ENCODE data around the gene AAGAB.

Gene AAGAB

GRCh38 chr15:67189326-67190051, 65.0 kb downstream of the AAGAB start:
- Histone ChIP-seq H3K27me3 (ENCODE audit: insufficient read depth, poor library complexity, severe bottlenecking) (no peaks in the 10 kb centered on the region), H3K4me3 (replicated peaks; ENCODE audit: insufficient read depth, low read length) (no peak overlapping the region), H3K27ac (replicated peaks) (no peak overlapping the region)
- DNase-seq (ENCODE audit: low read depth in 1 of 2, low spot score in 1 of 2): no peak
- no peak for TF ChIP-seq SPI1 (IDR thresholded peaks at IDR 0.05; ENCODE audit: borderline replicate concordance, low read depth)
- TF ChIP-seq POLR2AphosphoS5 (IDR thresholded peaks at IDR 0.05; ENCODE audit: low read depth): no peak
- TF ChIP-seq, protein P1, sequence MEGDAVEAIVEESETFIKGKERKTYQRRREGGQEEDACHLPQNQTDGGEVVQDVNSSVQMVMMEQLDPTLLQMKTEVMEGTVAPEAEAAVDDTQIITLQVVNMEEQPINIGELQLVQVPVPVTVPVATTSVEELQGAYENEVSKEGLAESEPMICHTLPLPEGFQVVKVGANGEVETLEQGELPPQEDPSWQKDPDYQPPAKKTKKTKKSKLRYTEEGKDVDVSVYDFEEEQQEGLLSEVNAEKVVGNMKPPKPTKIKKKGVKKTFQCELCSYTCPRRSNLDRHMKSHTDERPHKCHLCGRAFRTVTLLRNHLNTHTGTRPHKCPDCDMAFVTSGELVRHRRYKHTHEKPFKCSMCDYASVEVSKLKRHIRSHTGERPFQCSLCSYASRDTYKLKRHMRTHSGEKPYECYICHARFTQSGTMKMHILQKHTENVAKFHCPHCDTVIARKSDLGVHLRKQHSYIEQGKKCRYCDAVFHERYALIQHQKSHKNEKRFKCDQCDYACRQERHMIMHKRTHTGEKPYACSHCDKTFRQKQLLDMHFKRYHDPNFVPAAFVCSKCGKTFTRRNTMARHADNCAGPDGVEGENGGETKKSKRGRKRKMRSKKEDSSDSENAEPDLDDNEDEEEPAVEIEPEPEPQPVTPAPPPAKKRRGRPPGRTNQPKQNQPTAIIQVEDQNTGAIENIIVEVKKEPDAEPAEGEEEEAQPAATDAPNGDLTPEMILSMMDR (IDR thresholded peaks at IDR 0.05; ENCODE audit: insufficient read depth, low read length): no peak
- TF ChIP-seq, protein P2, sequence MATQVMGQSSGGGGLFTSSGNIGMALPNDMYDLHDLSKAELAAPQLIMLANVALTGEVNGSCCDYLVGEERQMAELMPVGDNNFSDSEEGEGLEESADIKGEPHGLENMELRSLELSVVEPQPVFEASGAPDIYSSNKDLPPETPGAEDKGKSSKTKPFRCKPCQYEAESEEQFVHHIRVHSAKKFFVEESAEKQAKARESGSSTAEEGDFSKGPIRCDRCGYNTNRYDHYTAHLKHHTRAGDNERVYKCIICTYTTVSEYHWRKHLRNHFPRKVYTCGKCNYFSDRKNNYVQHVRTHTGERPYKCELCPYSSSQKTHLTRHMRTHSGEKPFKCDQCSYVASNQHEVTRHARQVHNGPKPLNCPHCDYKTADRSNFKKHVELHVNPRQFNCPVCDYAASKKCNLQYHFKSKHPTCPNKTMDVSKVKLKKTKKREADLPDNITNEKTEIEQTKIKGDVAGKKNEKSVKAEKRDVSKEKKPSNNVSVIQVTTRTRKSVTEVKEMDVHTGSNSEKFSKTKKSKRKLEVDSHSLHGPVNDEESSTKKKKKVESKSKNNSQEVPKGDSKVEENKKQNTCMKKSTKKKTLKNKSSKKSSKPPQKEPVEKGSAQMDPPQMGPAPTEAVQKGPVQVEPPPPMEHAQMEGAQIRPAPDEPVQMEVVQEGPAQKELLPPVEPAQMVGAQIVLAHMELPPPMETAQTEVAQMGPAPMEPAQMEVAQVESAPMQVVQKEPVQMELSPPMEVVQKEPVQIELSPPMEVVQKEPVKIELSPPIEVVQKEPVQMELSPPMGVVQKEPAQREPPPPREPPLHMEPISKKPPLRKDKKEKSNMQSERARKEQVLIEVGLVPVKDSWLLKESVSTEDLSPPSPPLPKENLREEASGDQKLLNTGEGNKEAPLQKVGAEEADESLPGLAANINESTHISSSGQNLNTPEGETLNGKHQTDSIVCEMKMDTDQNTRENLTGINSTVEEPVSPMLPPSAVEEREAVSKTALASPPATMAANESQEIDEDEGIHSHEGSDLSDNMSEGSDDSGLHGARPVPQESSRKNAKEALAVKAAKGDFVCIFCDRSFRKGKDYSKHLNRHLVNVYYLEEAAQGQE (IDR thresholded peaks at IDR 0.05; ENCODE audit: insufficient replicate concordance, low read depth): no peak
- TF ChIP-seq GABPA (IDR thresholded peaks at IDR 0.05; ENCODE audit: low read depth): no peak

DNA sequence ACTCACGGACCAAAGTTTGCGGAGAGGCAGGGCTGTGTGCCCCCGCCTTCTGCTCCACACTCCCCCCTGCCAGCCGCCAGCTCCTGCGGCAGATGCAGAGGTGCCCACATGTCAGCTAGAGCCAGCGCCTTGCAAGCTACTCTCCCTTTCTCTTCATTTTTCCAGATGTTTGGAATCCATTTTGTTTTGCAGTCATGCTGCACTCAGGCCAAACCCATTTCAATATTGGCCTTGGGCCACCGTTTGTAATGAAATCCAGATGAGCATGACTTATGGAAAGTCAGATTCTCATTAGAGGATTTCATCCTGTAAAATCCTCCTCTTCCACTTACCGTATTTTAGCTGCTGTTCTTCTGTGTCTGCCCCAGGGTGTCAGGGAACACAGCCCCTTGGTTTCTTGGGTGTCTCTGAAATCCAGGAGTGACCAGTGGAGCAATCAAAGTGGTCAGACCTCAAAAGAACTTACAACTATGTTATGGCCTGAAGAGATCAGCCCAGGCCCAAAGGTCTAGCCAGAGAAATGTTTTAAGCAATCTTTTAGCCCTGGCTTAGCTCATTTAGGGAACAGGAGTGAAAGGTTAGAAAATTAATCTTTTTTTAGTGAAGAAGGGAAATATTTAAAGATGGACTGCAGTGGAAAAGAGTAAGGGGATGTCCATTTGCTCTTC, 65.8 kb downstream of the AAGAB start:
- DNase-seq (ENCODE audit: low read depth in 1 of 2, low spot score in 1 of 2): no peak
- no peak overlapping the region for H3K4me3 ChIP-seq (replicated peaks; ENCODE audit: insufficient read depth, low read length)
- H3K27me3 ChIP-seq (ENCODE audit: insufficient read depth, poor library complexity, severe bottlenecking): no peaks in the 10 kb centered on the region
- no peak for TF ChIP-seq POLR2AphosphoS5 (IDR thresholded peaks at IDR 0.05; ENCODE audit: low read depth)
- no peak for TF ChIP-seq SPI1 (IDR thresholded peaks at IDR 0.05; ENCODE audit: borderline replicate concordance, low read depth)
- TF ChIP-seq GABPA (IDR thresholded peaks at IDR 0.05; ENCODE audit: low read depth): no peak
- TF ChIP-seq, protein P1 (IDR thresholded peaks at IDR 0.05; ENCODE audit: insufficient read depth, low read length): no peak
- TF ChIP-seq, protein P2 (IDR thresholded peaks at IDR 0.05; ENCODE audit: insufficient replicate concordance, low read depth): no peak
- H3K27ac ChIP-seq (replicated peaks): no peak overlapping the region

- no peaks in the 10 kb centered on the region for H3K27me3 ChIP-seq (ENCODE audit: insufficient read depth, poor library complexity, severe bottlenecking)
- no peak overlapping the region for H3K4me3 ChIP-seq (replicated peaks; ENCODE audit: insufficient read depth, low read length)
- no peak for DNase-seq (ENCODE audit: low read depth in 1 of 2, low spot score in 1 of 2)
- no peak overlapping the region for H3K27ac ChIP-seq (replicated peaks)
- TF ChIP-seq POLR2AphosphoS5 (IDR thresholded peaks at IDR 0.05; ENCODE audit: low read depth) (no peak), GABPA (IDR thresholded peaks at IDR 0.05; ENCODE audit: low read depth) (no peak), SPI1 (IDR thresholded peaks at IDR 0.05; ENCODE audit: borderline replicate concordance, low read depth) (no peak)
- TF ChIP-seq, protein P1 (IDR thresholded peaks at IDR 0.05; ENCODE audit: insufficient read depth, low read length): no peak
- TF ChIP-seq, protein P2 (IDR thresholded peaks at IDR 0.05; ENCODE audit: insufficient replicate concordance, low read depth): no peak
Measured at GRCh38 chr15:67187351-67187854, 67.1 kb downstream of the AAGAB start.

Measured in HL-60 (cell line).